SK-N-SH (cell line): ENCODE results near the gene E4F1.

Experiments
- CHD2 ChIP-seq: fragments of 150-350 bp; IDR thresholded peaks from 2 replicates; pipeline ENCODE4 v1.6.1; 2018; ENCODE audit warnings: low read length; ENCODE audit not compliant: partially characterized antibody
- CTCF ChIP-seq: fragments of 200-600 bp; sonication (generic); IDR thresholded peaks from 2 replicates; pipeline ENCODE4 v1.6.1; 2017; ENCODE audit warnings: antibody characterized with exemption, mild to moderate bottlenecking, moderate library complexity
- MAX ChIP-seq: IDR thresholded peaks from 2 replicates; pipeline ENCODE4 v1.4.0; 2012; ENCODE audit warnings: low read depth
- REST ChIP-seq: IDR thresholded peaks from 2 replicates; pipeline ENCODE4 v1.6.1; 2012; ENCODE audit warnings: mild to moderate bottlenecking, low read depth, low read length, moderate library complexity
- SIN3A ChIP-seq: IDR thresholded peaks from 2 replicates; pipeline ENCODE4 v1.6.1; 2012; ENCODE audit warnings: low read depth, mild to moderate bottlenecking, low read length, moderate library complexity, borderline replicate concordance
- TCF12 ChIP-seq: IDR thresholded peaks from 2 replicates; pipeline ENCODE4 v1.4.0; 2012
- USF1 ChIP-seq: IDR thresholded peaks from 2 replicates; pipeline ENCODE4 v1.4.0; 2012; ENCODE audit warnings: low read depth, borderline replicate concordance

DNA sequence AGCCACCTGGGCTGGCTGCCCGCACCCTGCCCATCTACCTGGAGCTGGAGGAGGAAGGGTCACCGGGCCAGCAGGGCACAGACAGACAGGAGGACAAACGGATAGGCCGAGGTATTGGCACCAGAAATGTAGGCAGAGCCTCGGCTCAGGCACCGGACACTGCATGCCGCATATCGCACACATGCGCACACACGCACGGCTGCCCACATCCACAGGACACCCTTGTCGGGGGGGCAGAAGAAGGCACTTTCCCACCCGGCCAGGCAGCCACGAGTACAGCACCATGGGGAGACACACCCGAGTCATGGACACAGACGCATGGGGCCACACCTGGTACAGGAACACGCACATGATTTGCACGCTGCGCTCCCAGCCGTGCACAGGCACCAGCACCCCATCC lies 41.4 kb upstream of the E4F1 start:
- TF ChIP-seq USF1 (no peak), TCF12 (no peak), CTCF (no peak), MAX (no peak), REST (no peak), CHD2 (no peak), SIN3A (no peak)
